DMS 273 treated with DMSO at 0.1 percent for 48 hours (cell line): ENCODE measurements around the gene HOXA5.

ENCODE experiments used
- DNase-seq: peaks from one replicate; lab custom pipeline; 2025; lab: John Stamatoyannopoulos, UW

HOXA5 gene

DNA sequence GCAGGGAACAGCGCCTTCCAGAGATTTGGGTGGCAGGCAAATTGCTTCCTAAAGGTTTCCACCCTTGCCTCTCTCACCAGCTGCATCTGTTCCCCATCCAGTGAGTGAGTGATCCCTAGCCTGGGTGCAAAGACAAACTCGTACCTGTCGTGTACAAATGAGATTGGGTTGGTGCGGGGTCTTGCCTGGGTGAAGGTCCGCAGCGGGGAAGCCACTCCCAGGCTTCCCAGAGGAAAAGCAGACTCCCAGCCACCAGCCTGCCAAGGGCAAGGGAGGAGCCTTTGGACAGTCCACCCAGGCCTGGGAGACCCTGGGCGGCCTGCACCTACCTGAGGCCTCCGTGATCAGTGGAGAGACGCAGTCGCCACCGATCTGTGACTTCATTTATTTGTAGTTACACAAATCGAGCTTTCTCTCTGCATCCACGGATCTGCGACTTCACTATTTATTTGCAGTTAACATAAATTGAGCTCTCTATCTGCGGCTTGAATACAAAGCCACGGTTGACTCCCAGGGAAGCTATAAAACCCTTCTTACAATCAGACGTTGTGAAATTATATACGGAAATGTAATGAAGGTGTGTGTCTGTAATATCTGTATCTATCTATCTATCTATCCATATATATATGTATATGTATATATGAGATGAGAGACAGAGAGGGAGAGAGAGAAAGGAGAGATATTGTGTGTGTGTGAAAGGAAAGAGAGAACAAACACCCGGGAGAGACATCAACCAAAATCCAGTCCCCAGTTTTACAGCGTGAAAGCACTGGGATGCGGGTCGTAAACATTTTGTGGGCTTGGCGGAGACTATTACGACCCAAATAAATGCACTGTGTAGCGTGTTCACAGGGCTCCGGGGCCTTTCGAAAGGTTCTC lies 16.0 kb upstream of the HOXA5 start:
- DNase-seq = no peak

DNA sequence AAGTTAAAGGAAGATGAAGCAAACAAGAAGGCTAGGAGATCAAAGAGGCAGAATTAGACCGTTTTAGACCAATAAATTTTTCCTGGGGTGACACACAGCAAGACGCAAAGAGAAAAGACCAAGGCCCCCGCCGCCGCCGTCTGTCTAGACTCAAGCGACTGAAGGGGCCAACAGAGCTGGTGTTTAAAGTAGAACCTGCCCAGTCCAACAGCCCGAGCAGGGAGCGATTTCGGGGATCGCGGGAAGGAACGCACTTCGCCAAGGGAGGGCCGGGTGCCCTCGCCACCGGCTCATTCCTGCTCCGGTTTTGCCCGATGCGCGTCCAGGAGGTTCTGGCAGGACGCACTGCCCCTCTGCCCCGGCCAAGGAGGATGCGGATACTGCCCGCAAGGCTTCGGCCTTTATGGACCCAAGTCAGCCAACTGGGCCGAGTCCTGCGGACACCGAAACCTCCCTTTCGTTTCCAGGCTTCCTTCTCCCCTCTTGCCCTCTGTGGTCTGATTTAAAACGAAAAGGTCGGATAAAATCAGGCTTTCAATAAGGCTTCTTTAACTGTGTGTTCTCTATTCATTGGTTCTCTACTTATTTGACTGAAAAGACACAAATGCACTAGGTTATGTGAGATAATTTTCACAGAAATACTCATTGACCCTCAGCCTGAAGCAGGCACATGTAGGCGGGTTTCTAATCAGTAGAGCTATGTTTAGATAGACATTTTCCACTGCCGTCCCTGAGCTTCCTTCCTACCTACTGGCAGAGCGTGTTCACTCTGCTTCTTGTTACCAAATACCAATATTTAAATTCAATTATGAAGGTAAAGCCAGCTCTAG lies 15.2 kb upstream of the HOXA5 start:
- no peak for DNase-seq

GRCh38 chr7:27157702-27158431 lies 14.4 kb upstream of the HOXA5 start:
- DNase-seq = no peak

- no peak for DNase-seq
Observed at GRCh38 chr7:27156916-27157701, 13.6 kb upstream of the HOXA5 start.

GRCh38 chr7:27156508-27156898 lies 13.0 kb upstream of the HOXA5 start, which contains the start of gene HOXA7:
Gene HOXA7, minus strand, starts transcription at chr7:27156675. Its CDS starts 130 bp downstream, at chr7:27156545.
- DNase-seq = peak; percentile 80

- no peak for DNase-seq
Observed at GRCh38 chr7:27155816-27156507, 12.5 kb upstream of the HOXA5 start.

DNA sequence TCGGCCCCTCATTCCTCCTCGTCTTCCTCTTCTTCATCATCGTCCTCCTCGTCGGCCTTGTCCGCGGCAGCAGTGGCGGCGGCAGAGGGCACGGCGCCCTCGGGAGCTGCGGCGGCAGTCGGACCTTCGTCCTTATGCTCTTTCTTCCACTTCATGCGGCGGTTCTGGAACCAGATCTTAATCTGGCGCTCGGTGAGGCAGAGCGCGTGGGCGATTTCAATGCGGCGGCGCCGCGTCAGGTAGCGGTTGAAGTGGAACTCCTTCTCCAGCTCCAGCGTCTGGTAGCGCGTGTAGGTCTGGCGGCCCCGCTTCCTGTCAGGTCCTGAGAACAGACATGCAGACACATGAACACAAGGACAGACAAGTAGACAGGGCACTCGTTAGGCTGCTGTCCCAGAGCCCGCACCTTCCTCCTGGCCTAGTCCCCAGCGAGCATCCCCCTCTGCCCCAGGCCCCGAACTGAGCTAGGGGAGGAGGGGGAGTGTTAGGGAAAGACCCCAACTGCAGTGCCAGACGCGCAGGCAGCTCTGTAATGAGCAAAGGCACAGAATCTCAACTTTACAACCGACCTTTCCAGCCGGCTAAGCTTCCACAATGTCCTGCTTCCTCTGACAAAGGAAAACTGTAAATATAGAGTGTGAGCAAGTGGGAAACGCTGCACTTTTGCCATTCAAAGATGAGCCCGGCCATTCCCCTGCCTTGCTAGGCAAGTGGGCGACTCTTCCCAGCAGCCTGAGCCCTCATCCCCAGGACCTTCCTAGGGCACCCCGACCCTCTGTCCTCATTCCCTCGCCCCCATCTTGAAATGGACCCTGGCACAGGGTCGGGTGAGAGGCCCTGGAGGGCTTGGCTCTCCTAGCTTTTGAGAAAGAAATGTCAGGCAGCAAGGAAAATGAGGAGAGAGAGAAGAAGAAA lies 11.7 kb upstream of the HOXA5 start:
- DNase-seq = no peak

DNA sequence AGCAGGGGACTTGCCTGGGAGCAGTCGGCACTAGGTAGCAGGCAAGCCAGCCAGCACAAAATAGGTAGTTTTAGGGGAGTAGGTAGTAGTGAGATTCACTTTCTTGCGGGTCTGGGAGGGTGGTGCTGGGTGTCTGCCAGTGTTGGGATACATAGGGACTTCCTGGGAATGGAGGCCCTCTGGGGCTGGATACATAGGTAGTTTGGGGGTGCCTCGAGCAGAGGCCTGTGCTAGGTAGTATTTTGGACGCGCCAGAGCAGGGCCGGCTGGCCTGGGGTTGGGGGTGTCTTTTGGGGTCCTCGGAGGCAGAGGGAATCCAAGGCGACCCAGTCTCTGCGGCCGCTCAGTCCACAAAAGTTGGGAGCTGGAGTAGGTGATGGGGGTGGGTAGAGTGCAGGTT lies 10.9 kb upstream of the HOXA5 start:
- DNase-seq = no peak

- DNase-seq = no peak
Observed at GRCh38 chr7:27153526-27153925, 10.0 kb upstream of the HOXA5 start.

DNA sequence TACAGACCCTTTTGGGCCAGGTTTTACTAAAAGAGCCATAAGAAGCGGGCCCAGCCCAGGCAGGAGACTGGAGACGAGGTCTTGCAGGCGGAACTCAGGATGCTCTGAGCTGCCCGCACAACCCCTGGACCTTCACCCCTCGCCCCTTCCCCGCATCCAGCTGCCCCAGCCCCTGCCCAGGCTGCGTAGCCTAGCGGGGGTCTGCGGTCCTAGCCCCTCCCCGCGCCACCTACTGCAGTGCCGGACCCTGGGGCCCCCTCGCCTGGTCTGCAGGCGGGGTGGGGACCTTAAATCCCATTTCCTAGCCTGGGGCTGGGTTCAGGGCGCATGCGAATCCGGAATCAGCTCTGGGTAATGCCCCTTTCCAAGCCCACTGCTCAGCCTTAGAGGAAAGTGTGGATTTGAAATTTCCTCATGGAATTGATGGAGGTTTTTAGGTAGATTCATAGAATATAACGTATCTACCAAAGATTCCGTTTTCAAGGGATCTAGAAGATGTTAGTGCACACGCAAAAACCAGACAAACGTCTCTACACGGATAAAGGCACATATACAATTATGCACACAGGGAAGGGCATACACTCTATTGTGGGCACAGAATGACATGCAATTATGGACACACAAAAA lies 9.4 kb upstream of the HOXA5 start:
- no peak for DNase-seq

DNA sequence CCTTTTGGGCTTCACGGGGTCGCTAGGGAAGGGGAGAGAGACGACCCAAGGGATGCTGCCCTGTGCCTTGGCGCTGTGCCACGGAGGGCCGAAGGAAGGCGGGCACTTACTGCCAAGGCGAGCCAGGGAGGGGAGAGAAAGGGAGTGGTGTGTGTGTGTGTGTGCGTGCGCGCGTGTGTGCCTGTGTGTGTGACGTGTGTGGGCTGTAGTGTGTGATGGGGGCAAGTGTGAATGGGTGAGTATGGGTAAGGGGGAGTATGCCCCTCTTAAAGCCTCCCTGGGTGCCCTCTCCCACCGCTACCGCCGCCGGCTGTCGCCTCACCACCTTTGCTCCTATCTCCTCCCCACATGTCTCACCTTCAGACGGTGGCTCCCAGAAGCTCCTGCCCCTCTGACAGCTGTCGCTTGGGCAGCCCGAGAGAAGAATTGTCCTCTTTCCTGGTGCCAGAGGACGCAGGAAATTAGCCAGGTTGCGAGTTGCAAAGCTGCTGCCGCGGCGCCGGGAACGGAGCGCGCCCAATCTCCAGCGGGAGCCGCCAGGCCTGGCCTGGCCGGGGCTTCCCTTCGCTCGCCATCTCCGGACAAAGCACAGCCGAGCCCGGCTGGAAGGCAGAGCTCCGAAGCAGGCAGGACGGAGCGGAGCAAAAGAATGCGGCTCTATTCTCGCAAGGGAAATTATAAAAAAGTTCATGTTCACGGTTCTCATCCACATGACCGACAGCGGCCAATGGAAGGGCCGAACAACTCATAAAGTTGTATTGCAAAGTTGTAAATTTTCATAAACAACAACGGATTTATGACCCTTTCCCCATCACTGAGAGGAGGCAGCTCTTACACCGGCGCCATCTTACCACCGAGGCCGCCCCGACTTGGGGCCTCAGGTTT lies 8.7 kb upstream of the HOXA5 start, which contains the start of gene HOXA3:
Gene HOXA3, minus strand, starts transcription at position 653 of the 885 bp plus-strand sequence. CDS start 41,943 bp downstream, outside the sequence.
- no peak for DNase-seq

- no peak for DNase-seq
Observed at GRCh38 chr7:27151341-27151930, 8.0 kb upstream of the HOXA5 start.

- DNase-seq = no peak
Observed at GRCh38 chr7:27150568-27151340, 7.3 kb upstream of the HOXA5 start.

- DNase-seq = no peak
Observed at GRCh38 chr7:27149842-27150567, 6.5 kb upstream of the HOXA5 start.

- DNase-seq = no peak
Observed at GRCh38 chr7:27148756-27149641, 5.5 kb upstream of the HOXA5 start.
